ENCODE results near the gene GPC6. TPM values are rescaled to one million over a fixed set of nuclear protein-coding genes. Genes with fewer than 3 reads are reported as not detected.

Gene GPC6
- total RNA-seq, 1 donor from 2014 or later: 16.1 TPM

DNA sequence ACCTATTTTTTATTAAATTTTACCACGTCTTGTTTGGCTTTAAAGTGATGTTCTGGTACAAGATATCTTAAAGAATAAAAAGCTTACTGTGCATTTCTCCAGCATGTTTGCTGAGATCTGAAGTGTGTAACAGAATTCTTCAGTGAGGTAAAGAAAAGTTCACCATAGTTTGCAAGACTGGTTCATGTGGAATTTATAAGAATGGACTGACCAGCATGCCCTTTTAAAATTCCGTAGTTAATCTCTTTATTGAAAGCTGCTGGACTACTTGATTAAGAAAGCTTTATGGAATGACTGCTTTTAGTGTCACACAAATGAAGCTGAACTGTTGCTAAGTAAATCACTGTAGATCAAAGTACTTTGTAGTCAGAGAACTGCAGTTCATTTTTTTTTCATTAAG, 119.2 kb downstream of the GPC6 start:
- H3K36me3 Mint-ChIP-seq (ENCODE audit: low read depth, unreplicated experiment): no peaks in the 10 kb centered on the region
- no peak for TF ChIP-seq CTCF (IDR thresholded peaks at IDR 0.05; ENCODE audit: unreplicated experiment)
- H3K4me1 Mint-ChIP-seq (ENCODE audit: unreplicated experiment): no peaks in the 10 kb centered on the region
- no peaks in the 10 kb centered on the region for H3K27me3 Mint-ChIP-seq (ENCODE audit: unreplicated experiment)
- no peak overlapping the region for H3K4me3 Mint-ChIP-seq (ENCODE audit: unreplicated experiment)
- no peak for DNase-seq (ENCODE audit: low spot score)
- no peaks in the 10 kb centered on the region for H3K9me3 Mint-ChIP-seq (ENCODE audit: unreplicated experiment)
- no peak overlapping the region for H3K27ac Mint-ChIP-seq (ENCODE audit: unreplicated experiment)

- no peaks in the 10 kb centered on the region for H3K9me3 Mint-ChIP-seq (ENCODE audit: unreplicated experiment)
- H3K4me1 Mint-ChIP-seq (ENCODE audit: unreplicated experiment): no peaks in the 10 kb centered on the region
- H3K27ac Mint-ChIP-seq (ENCODE audit: unreplicated experiment): no peak overlapping the region
- no peak overlapping the region for H3K4me3 Mint-ChIP-seq (ENCODE audit: unreplicated experiment)
- no peaks in the 10 kb centered on the region for H3K36me3 Mint-ChIP-seq (ENCODE audit: low read depth, unreplicated experiment)
- no peak for DNase-seq (ENCODE audit: low spot score)
- H3K27me3 Mint-ChIP-seq (ENCODE audit: unreplicated experiment): peaks cover 2% of the 10 kb centered on the region
- TF ChIP-seq CTCF (IDR thresholded peaks at IDR 0.05; ENCODE audit: unreplicated experiment): no peak
These were observed 126.0 kb downstream of the GPC6 start for GRCh38 chr13:93352616-93353015.

DNA sequence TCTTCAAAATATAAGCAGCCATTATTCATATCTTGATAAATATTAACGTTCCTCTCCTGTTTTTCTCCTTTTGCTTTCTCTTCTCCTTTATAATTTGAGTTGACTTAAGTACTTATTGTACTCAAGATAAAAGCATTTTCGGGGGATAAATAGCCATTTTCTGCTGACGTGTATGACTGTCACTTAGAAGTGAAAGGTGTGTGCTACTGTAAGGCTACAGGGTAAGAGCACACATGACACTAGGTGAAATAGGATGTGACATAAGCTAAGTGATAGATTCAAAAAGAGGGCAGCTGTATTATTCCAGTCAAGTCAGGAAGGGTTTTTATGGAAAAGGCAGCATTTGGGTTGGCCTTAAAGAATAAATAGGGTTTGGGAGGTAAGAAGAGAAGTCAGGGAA, 128.5 kb downstream of the GPC6 start:
- Mint-ChIP-seq H3K9me3 (ENCODE audit: unreplicated experiment) (no peaks in the 10 kb centered on the region), H3K4me3 (ENCODE audit: unreplicated experiment) (no peak overlapping the region), H3K36me3 (ENCODE audit: low read depth, unreplicated experiment) (no peaks in the 10 kb centered on the region), H3K4me1 (ENCODE audit: unreplicated experiment) (no peaks in the 10 kb centered on the region), H3K27me3 (ENCODE audit: unreplicated experiment) (peaks cover 2% of the 10 kb centered on the region), H3K27ac (ENCODE audit: unreplicated experiment) (no peak overlapping the region)
- DNase-seq (ENCODE audit: low spot score): no peak
- no peak for TF ChIP-seq CTCF (IDR thresholded peaks at IDR 0.05; ENCODE audit: unreplicated experiment)

GRCh38 chr13:93356469-93356868, 129.9 kb downstream of the GPC6 start:
- no peak for TF ChIP-seq CTCF (IDR thresholded peaks at IDR 0.05; ENCODE audit: unreplicated experiment)
- H3K27ac Mint-ChIP-seq (ENCODE audit: unreplicated experiment): no peak overlapping the region
- no peaks in the 10 kb centered on the region for H3K36me3 Mint-ChIP-seq (ENCODE audit: low read depth, unreplicated experiment)
- no peak for DNase-seq (ENCODE audit: low spot score)
- peaks cover 2% of the 10 kb centered on the region for H3K27me3 Mint-ChIP-seq (ENCODE audit: unreplicated experiment)
- H3K4me1 Mint-ChIP-seq (ENCODE audit: unreplicated experiment): no peaks in the 10 kb centered on the region
- H3K4me3 Mint-ChIP-seq (ENCODE audit: unreplicated experiment): no peak overlapping the region
- no peaks in the 10 kb centered on the region for H3K9me3 Mint-ChIP-seq (ENCODE audit: unreplicated experiment)

- Mint-ChIP-seq H3K9me3 (ENCODE audit: unreplicated experiment) (no peaks in the 10 kb centered on the region), H3K27ac (ENCODE audit: unreplicated experiment) (no peak overlapping the region), H3K4me1 (ENCODE audit: unreplicated experiment) (no peaks in the 10 kb centered on the region), H3K27me3 (ENCODE audit: unreplicated experiment) (peaks cover 2% of the 10 kb centered on the region), H3K36me3 (ENCODE audit: low read depth, unreplicated experiment) (no peaks in the 10 kb centered on the region), H3K4me3 (ENCODE audit: unreplicated experiment) (no peak overlapping the region)
- no peak for TF ChIP-seq CTCF (IDR thresholded peaks at IDR 0.05; ENCODE audit: unreplicated experiment)
- DNase-seq (ENCODE audit: low spot score): no peak
These were observed 133.4 kb downstream of the GPC6 start for GRCh38 chr13:93360021-93360420.

Data from endothelial cell (in vitro differentiated cells).